HCT116 (cell line): Measurements from ENCODE around the gene GLCE. TPM values are rescaled to one million over a fixed set of nuclear protein-coding genes. Genes with fewer than 3 reads are reported as not detected.

ENCODE experiments used
- ATAC-seq: fragments of 200-7000 bp; cut with Tn5 transposase; 2 replicates; pipeline ENCODE4 v1.9.1; 2020; ENCODE audit warnings: mild to moderate bottlenecking, moderate library complexity
- BruUV-seq: library from RNA; stranded (reverse); fragments of 400-500 nt; replicated peaks from 2 replicates; lab custom pipeline; 2021; lab: Mats Ljungman, UMichigan
- CTCF ChIA-PET: fragments of 300-600 bp; sonication (Branson Sonifier 250); formaldehyde crosslinking; loops from one replicate; lab custom pipeline; 2021; ENCODE audit warnings: antibody characterized with exemption; lab: Charles Lee
- POLR2A ChIA-PET: fragments of 300-600, 350-600 bp; sonication (Branson Sonifier 250); formaldehyde crosslinking; loops from one replicate; lab custom pipeline; 2021; ENCODE audit warnings: antibody characterized with exemption; lab: Charles Lee
- RAD21 ChIA-PET, 2 experiments: fragments of 300-600 bp; sonication (Branson Sonifier 250); formaldehyde crosslinking; loops; one replicate each; lab custom pipeline; 2023; ENCODE audit warnings: low total read pairs in 2 of 2; ENCODE audit not compliant: uncharacterized antibody in 2 of 2, unreplicated experiment in 2 of 2, low non-redundant PET in 1 of 2; lab: Charles Lee
- DNase-seq: peaks from one replicate; pipeline ENCODE4 v3.0.0-alpha.2; 2010; ENCODE audit warnings: low read depth, low spot score
- H2AFZ ChIP-seq: fragments of 200-600 bp; shearing (Covaris generic), sonication (generic); 2 replicates; pipeline ENCODE4 v1.6.1; 2017; ENCODE audit warnings: low read depth, mixed run types, mixed read lengths, antibody characterized with exemption, low read length; ENCODE audit not compliant: poor library complexity, severe bottlenecking
- H3K27ac ChIP-seq: 2 replicates; pipeline ENCODE4 v1.5.1; 2012; ENCODE audit warnings: low read depth, low read length
- H3K27me3 ChIP-seq: fragments of 200-600 bp; sonication (generic); 2 replicates; pipeline ENCODE4 v1.6.1; 2016; ENCODE audit warnings: mixed run types, low read length, mixed read lengths; ENCODE audit not compliant: insufficient read depth
- H3K36me3 ChIP-seq, 2 experiments: fragments of 200-500 bp in 1 of 2; fragments of 200-600 bp in 1 of 2; sonication (Bioruptor generic) in 1 of 2; sonication (generic) in 1 of 2; 2 replicates each; pipeline versions ENCODE4 v1.5.1 to v1.6.1; 2014 to 2016; ENCODE audit warnings: low read length in 2 of 2, inconsistent platforms in 1 of 2, mixed read lengths in 1 of 2, mixed run types in 1 of 2; ENCODE audit not compliant: insufficient read depth in 2 of 2, control insufficient read depth in 1 of 2
- H3K4me1 ChIP-seq, 2 experiments: fragments of 200-600 bp in 1 of 2; sonication (generic) in 1 of 2; 2 replicates each; pipeline versions ENCODE4 v1.5.1 to v1.6.1; 2012 to 2017; ENCODE audit warnings: low read length in 2 of 2, inconsistent platforms in 1 of 2, mild to moderate bottlenecking in 1 of 2, mixed read lengths in 1 of 2, mixed run types in 1 of 2, moderate library complexity in 1 of 2; ENCODE audit not compliant: insufficient read depth in 2 of 2, control insufficient read depth in 1 of 2
- H3K4me2 ChIP-seq: fragments of 200-600 bp; sonication (generic); 2 replicates; pipeline ENCODE4 v1.6.1; 2017; ENCODE audit warnings: mixed run types, low read length, mixed read lengths
- H3K4me3 ChIP-seq, 2 experiments: fragments of 200-600 bp in 1 of 2; sonication (generic) in 1 of 2; replicated peaks in 1 of 2; 2 replicates each; pipeline ENCODE4 v1.5.1; 2011 to 2016; ENCODE audit warnings: low read length in 2 of 2, control low read depth in 1 of 2, low read depth in 1 of 2, mild to moderate bottlenecking in 1 of 2, mixed read lengths in 1 of 2, mixed run types in 1 of 2
- H3K79me2 ChIP-seq: fragments of 200-600 bp; sonication (generic); 2 replicates; pipeline ENCODE4 v1.6.1; 2017; ENCODE audit warnings: mild to moderate bottlenecking, mixed run types, low read length, moderate library complexity, mixed read lengths; ENCODE audit not compliant: insufficient read depth
- H3K9ac ChIP-seq: fragments of 200-600 bp; sonication (generic); 2 replicates; pipeline ENCODE4 v1.6.1; 2016; ENCODE audit warnings: low read length, mixed read lengths
- H3K9me2 ChIP-seq: fragments of 200-600 bp; sonication (generic), shearing (Covaris generic); 2 replicates; pipeline ENCODE4 v1.6.1; 2017; ENCODE audit warnings: mixed run types, mild to moderate bottlenecking, moderate library complexity; ENCODE audit not compliant: insufficient read depth
- H3K9me3 ChIP-seq, 2 experiments: fragments of 200-500 bp in 1 of 2; fragments of 200-600 bp in 1 of 2; sonication (Bioruptor generic) in 1 of 2; sonication (generic) in 1 of 2; 2 replicates each; pipeline ENCODE4 v1.6.1; 2014 to 2017; ENCODE audit warnings: low read length in 2 of 2, mixed read lengths in 2 of 2, inconsistent platforms in 1 of 2, low read depth in 1 of 2, mild to moderate bottlenecking in 1 of 2, mixed run types in 1 of 2, moderate library complexity in 1 of 2; ENCODE audit not compliant: control insufficient read depth in 1 of 2, insufficient read depth in 1 of 2
- H4K20me1 ChIP-seq: fragments of 200-600 bp; sonication (generic), shearing (Covaris generic); 2 replicates; pipeline ENCODE4 v1.6.1; 2017; ENCODE audit warnings: mixed run types, mild to moderate bottlenecking, moderate library complexity; ENCODE audit not compliant: insufficient read depth
- CBX3 ChIP-seq: IDR thresholded peaks from 2 replicates; pipeline ENCODE4 v1.6.1; 2012; ENCODE audit warnings: low read depth
- EGR1 ChIP-seq: IDR thresholded peaks from 2 replicates; pipeline ENCODE4 v1.6.1; 2012; ENCODE audit warnings: low read depth
- EZH2 ChIP-seq: fragments of 200-600 bp; sonication (generic); IDR thresholded peaks from 2 replicates; pipeline ENCODE4 v1.6.1; 2017; ENCODE audit warnings: antibody characterized with exemption, mixed run types
- EZH2phosphoT487 ChIP-seq: fragments of 200-600 bp; IDR thresholded peaks from 2 replicates; pipeline ENCODE4 v1.6.1; 2018; ENCODE audit warnings: antibody characterized with exemption, borderline replicate concordance
- POLR2AphosphoS5 ChIP-seq: IDR thresholded peaks from 2 replicates; pipeline ENCODE4 v1.6.1; 2011; ENCODE audit warnings: mild to moderate bottlenecking, low read depth, low read length, moderate library complexity
- RAD21 ChIP-seq: IDR thresholded peaks from 2 replicates; pipeline ENCODE4 v1.6.1; 2012; ENCODE audit warnings: low read depth, mild to moderate bottlenecking
- SRF ChIP-seq: IDR thresholded peaks from 2 replicates; pipeline ENCODE4 v1.6.1; 2012; ENCODE audit warnings: low read depth
- YY1 ChIP-seq: IDR thresholded peaks from 2 replicates; pipeline ENCODE4 v1.6.1; 2011; ENCODE audit warnings: low read length, low read depth, moderate library complexity, mild to moderate bottlenecking; ENCODE audit not compliant: insufficient replicate concordance; ENCODE audit errors: extremely low read depth
- ZNF274 ChIP-seq: fragments of 200-500 bp; sonication (Bioruptor generic); IDR thresholded peaks from 2 replicates; pipeline ENCODE4 v1.6.1; 2014; ENCODE audit warnings: mild to moderate bottlenecking, low read depth, low read length, inconsistent platforms
- intact Hi-C: fragments of 100-400 bp; cut with micrococcal nuclease; formaldehyde crosslinking; loops from 2 replicates; pipeline ENCODE4 v1.10.0; 2022
- total RNA-seq: library from RNA; stranded (reverse); gene quantifications from one replicate; pipeline ENCODE4 v1.2.1, GENCODE V29; 2021; ENCODE audit not compliant: unreplicated experiment
- TF ChIP-seq, protein P1 (sequence below): IDR thresholded peaks from 2 replicates; pipeline ENCODE4 v1.6.1; 2012
- TF ChIP-seq, protein P2 (sequence below), 3 experiments: fragments of 200-600 bp in 1 of 3; sonication (generic) in 1 of 3; IDR thresholded peaks in 2 of 3; conservative IDR thresholded peaks in 1 of 3; 2 replicates each; pipeline ENCODE4 v1.5.1; 2012 to 2017; ENCODE audit warnings: low read depth in 2 of 3, low read length in 2 of 3, antibody characterized with exemption in 1 of 3, borderline replicate concordance in 1 of 3, control low read depth in 1 of 3, mild to moderate bottlenecking in 1 of 3, mixed read lengths in 1 of 3, mixed run types in 1 of 3, moderate library complexity in 1 of 3; ENCODE audit not compliant: insufficient read depth in 1 of 3

GLCE gene
- total RNA-seq, 1 experiment from 2014 or later, result 22.2 TPM

GRCh38 chr15:69133862-69134519 lies 26.4 kb upstream of the GLCE start:
- Histone ChIP-seq H3K4me3 (no peak overlapping the region), H4K20me1 (no peaks in the 10 kb centered on the region), H3K4me2 (no peak overlapping the region), H3K4me1 (no peaks in the 10 kb centered on the region), H3K27ac (no peak overlapping the region), H3K9ac (no peak overlapping the region), H2AFZ (no peak overlapping the region), H3K36me3 (no peaks in the 10 kb centered on the region), H3K9me2 (no peaks in the 10 kb centered on the region), H3K79me2 (no peaks in the 10 kb centered on the region), H3K9me3 (no peaks in the 10 kb centered on the region), H3K27me3 (peaks cover 7% of the 10 kb centered on the region; the same call in 1 of the 2 replicates)
- CTCF ChIA-PET, result no interaction called here
- RAD21 ChIA-PET, result no interaction called here
- intact Hi-C loops, result no loop called here
- DNase-seq, result no peak
- TF ChIP-seq, protein P1, sequence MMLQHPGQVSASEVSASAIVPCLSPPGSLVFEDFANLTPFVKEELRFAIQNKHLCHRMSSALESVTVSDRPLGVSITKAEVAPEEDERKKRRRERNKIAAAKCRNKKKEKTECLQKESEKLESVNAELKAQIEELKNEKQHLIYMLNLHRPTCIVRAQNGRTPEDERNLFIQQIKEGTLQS, result no peak
- no peak for TF ChIP-seq POLR2AphosphoS5
- no peak for TF ChIP-seq ZNF274
- TF ChIP-seq CBX3, result no peak
- no peak for TF ChIP-seq RAD21
- no peak for TF ChIP-seq YY1
- no peak for TF ChIP-seq EZH2
- TF ChIP-seq EZH2phosphoT487, result no peak
- no peak for TF ChIP-seq SRF
- no peak for TF ChIP-seq EGR1
- TF ChIP-seq, protein P2, sequence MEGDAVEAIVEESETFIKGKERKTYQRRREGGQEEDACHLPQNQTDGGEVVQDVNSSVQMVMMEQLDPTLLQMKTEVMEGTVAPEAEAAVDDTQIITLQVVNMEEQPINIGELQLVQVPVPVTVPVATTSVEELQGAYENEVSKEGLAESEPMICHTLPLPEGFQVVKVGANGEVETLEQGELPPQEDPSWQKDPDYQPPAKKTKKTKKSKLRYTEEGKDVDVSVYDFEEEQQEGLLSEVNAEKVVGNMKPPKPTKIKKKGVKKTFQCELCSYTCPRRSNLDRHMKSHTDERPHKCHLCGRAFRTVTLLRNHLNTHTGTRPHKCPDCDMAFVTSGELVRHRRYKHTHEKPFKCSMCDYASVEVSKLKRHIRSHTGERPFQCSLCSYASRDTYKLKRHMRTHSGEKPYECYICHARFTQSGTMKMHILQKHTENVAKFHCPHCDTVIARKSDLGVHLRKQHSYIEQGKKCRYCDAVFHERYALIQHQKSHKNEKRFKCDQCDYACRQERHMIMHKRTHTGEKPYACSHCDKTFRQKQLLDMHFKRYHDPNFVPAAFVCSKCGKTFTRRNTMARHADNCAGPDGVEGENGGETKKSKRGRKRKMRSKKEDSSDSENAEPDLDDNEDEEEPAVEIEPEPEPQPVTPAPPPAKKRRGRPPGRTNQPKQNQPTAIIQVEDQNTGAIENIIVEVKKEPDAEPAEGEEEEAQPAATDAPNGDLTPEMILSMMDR (IDR thresholded peaks at IDR 0.05 in 2 of 3, conservative IDR thresholded peaks at IDR 0.05 in 1 of 3; ENCODE audit: borderline replicate concordance in 1 of 3, insufficient read depth in 1 of 3, low read depth in 2 of 3, low read length in 2 of 3), result no peak
- POLR2A ChIA-PET, result no interaction called here
- ATAC-seq, result no peak
- BruUV-seq, result no TSS peak
